HepG2 (cell line): ENCODE measurements around the gene OST4. TPM values are rescaled to one million over a fixed set of nuclear protein-coding genes. Genes with fewer than 3 reads are reported as not detected.
A peak's percentile ranks its signal among the peaks of the same experiment; 100 is the strongest.

Experiments
- ADNP ChIP-seq: sonication (generic); formaldehyde crosslinking; IDR thresholded peaks from 2 replicates; pipeline ENCODE4 v1.4.0; 2020; ENCODE audit warnings: missing genetic modification reagents
- DNMT1 ChIP-seq: sonication (generic); formaldehyde crosslinking; IDR thresholded peaks from 2 replicates; pipeline ENCODE4 v1.5.1; 2020; ENCODE audit warnings: mild to moderate bottlenecking, missing genetic modification reagents
- FOXA1 ChIP-seq, 2 experiments: fragments of 450-650 bp in 1 of 2; sonication (generic) in 1 of 2; formaldehyde crosslinking in 1 of 2; IDR thresholded peaks; 2 replicates each; pipeline versions ENCODE4 v1.4.0 to v1.6.1; 2016 to 2020; ENCODE audit warnings: missing genetic modification reagents in 1 of 2
- GFI1 ChIP-seq: sonication (generic); formaldehyde crosslinking; IDR thresholded peaks from 2 replicates; pipeline ENCODE4 v1.5.0; 2020; ENCODE audit warnings: missing genetic modification reagents, mild to moderate bottlenecking, borderline replicate concordance
- HOXA9 ChIP-seq: sonication (generic); formaldehyde crosslinking; IDR thresholded peaks from 2 replicates; pipeline ENCODE4 v1.8.1; 2022; ENCODE audit warnings: missing genetic modification reagents, mild to moderate bottlenecking, moderate library complexity, borderline replicate concordance
- NBN ChIP-seq: fragments of 450-650 bp; conservative IDR thresholded peaks from 2 replicates; pipeline ENCODE4 v1.6.1; 2017
- PRPF4 ChIP-seq: fragments of 200-400 bp; formaldehyde crosslinking; IDR thresholded peaks from 2 replicates; pipeline ENCODE4 v1.6.1; 2016; ENCODE audit warnings: low read length, low read depth; ENCODE audit not compliant: poor library complexity, severe bottlenecking
- SNRNP70 ChIP-seq: fragments of 200-400 bp; formaldehyde crosslinking; IDR thresholded peaks from 2 replicates; pipeline ENCODE4 v1.6.1; 2017; ENCODE audit warnings: mild to moderate bottlenecking, low read depth, low read length, moderate library complexity
- TCF12 ChIP-seq, 2 experiments: fragments of 450-650 bp in 1 of 2; sonication (generic) in 1 of 2; formaldehyde crosslinking in 1 of 2; IDR thresholded peaks; 2 replicates each; pipeline versions ENCODE4 v1.6.1 to v1.8.0; 2017 to 2022; ENCODE audit warnings: antibody characterized with exemption in 1 of 2, mild to moderate bottlenecking in 1 of 2, missing genetic modification reagents in 1 of 2, moderate library complexity in 1 of 2
- ZBTB38 ChIP-seq: sonication (generic); formaldehyde crosslinking; IDR thresholded peaks from 2 replicates; pipeline ENCODE4 v1.5.1; 2020; ENCODE audit warnings: mild to moderate bottlenecking, missing genetic modification reagents
- ZNF224 ChIP-seq: sonication (generic); formaldehyde crosslinking; IDR thresholded peaks from 2 replicates; pipeline ENCODE4 v1.5.0; 2020; ENCODE audit warnings: mild to moderate bottlenecking, missing genetic modification reagents
- ZNF225 ChIP-seq: sonication (generic); formaldehyde crosslinking; IDR thresholded peaks from 2 replicates; pipeline ENCODE4 v1.4.0; 2020; ENCODE audit warnings: mild to moderate bottlenecking, missing genetic modification reagents
- ZNF367 ChIP-seq: sonication (generic); formaldehyde crosslinking; IDR thresholded peaks from 2 replicates; pipeline ENCODE4 v1.4.0; 2020; ENCODE audit warnings: missing genetic modification reagents, borderline replicate concordance
- ZNF382 ChIP-seq: sonication (generic); formaldehyde crosslinking; IDR thresholded peaks from 2 replicates; pipeline ENCODE4 v1.5.0; 2020; ENCODE audit warnings: missing genetic modification reagents, mild to moderate bottlenecking, borderline replicate concordance
- ZNF563 ChIP-seq: sonication (generic); formaldehyde crosslinking; IDR thresholded peaks from 2 replicates; pipeline ENCODE4 v1.8.0; 2022; ENCODE audit warnings: mild to moderate bottlenecking, moderate library complexity, missing genetic modification reagents
- ZNF7 ChIP-seq: IDR thresholded peaks from 2 replicates; pipeline ENCODE4 v1.6.1; 2016; ENCODE audit warnings: missing biosample characterization, missing genetic modification reagents
- ZNF713 ChIP-seq: sonication (generic); formaldehyde crosslinking; IDR thresholded peaks from 2 replicates; pipeline ENCODE4 v1.4.0; 2020; ENCODE audit warnings: mild to moderate bottlenecking, missing genetic modification reagents
- ZNF776 ChIP-seq: sonication (generic); formaldehyde crosslinking; IDR thresholded peaks from 2 replicates; pipeline ENCODE4 v1.4.0; 2020; ENCODE audit warnings: mild to moderate bottlenecking, missing genetic modification reagents
- polyA plus RNA-seq, 8 experiments: library from polyadenylated mRNA; depleted of rRNA in 3 of 8; stranded (reverse) in 7 of 8; unstranded in 1 of 8; fragments of >200 nt; fragmentation: Illumina TruSeq in 4 of 8; extraction: Trizol in 4 of 8; gene quantifications; 2 replicates each; pipeline versions ENCODE4 v1.2.1 to v1.2.3, GENCODE V29; 2011 to 2016; ENCODE audit warnings: low read depth in 4 of 8, missing spikeins in 1 of 8, mixed read lengths in 1 of 8; ENCODE audit not compliant: insufficient read depth in 1 of 8
- total RNA-seq, 5 experiments: library from RNA; depleted of rRNA; stranded (reverse); fragments of >200 nt; fragmentation: Illumina TruSeq; extraction: Trizol; gene quantifications; 2 replicates each; pipeline ENCODE4 v1.2.3, GENCODE V29; 2016; ENCODE audit warnings: low read depth in 1 of 5
- TF ChIP-seq, protein P1 (sequence below), 2 experiments: IDR thresholded peaks; 2 replicates each; pipeline ENCODE4 v1.6.1; 2011 to 2012; ENCODE audit warnings: low read length in 2 of 2, borderline replicate concordance in 1 of 2, low read depth in 1 of 2, mild to moderate bottlenecking in 1 of 2, moderate library complexity in 1 of 2
- TF ChIP-seq, protein P2 (sequence below), 2 experiments: fragments of 450-650 bp in 1 of 2; sonication (generic) in 1 of 2; formaldehyde crosslinking; IDR thresholded peaks; 2 replicates each; pipeline versions ENCODE4 v1.5.0 to v1.8.0; 2020 to 2022; ENCODE audit warnings: mild to moderate bottlenecking in 1 of 2, missing genetic modification reagents in 1 of 2
- TF ChIP-seq, protein P3 (sequence below): sonication (generic); formaldehyde crosslinking; IDR thresholded peaks from 2 replicates; pipeline ENCODE4 v1.4.0; 2020; ENCODE audit warnings: missing genetic modification reagents, low read depth, mild to moderate bottlenecking, borderline replicate concordance

OST4 gene
- total and polyA plus RNA-seq, 2 of the 13 experiments (the other 11 are each of a cell fraction or from before 2014, with no cell fraction given), result 498 to 584 TPM

DNA sequence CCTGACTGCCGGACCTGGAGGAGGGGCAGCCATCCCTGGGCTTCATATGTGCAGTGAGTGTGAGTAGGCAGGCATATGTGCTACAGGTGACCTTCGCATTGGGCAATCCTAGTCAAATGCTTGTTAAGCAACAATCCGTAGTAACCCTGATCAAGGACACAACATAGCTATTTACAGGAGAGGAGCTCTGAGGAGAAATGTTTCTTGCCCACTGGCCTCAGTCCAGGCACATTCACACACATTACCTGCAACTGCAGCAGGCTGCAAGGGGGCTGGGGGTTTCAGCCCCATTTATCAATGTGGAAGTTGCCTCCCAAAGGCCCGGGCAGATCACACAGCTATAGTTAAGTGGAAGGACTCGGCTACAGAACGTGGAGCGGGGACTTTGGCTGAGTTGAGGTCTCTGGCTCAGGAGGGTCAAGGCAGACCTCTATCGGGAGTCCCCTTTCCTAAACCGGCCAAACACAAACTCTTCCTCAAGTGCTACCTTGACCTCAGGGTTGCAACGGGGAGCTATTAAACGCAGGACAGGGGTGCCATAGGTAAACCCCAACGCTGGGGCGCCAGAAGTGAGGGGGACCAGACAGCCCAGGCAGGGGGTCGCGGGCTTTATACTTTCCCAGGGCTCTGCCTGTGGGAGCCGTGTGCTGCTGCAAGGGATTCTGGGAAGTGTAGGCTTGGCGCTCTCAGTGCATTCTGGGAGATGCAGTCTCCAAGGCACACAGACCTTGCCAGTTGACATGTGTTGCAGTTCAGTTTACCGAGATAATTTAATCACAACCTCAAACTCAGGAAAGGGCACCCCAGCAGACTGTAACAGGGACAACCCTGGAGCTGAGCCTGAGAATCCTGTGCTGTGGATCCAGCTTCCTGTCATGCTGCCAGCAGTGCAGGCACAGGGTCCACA lies 24.5 kb upstream of the OST4 start (continued):
- TF ChIP-seq, protein P1, sequence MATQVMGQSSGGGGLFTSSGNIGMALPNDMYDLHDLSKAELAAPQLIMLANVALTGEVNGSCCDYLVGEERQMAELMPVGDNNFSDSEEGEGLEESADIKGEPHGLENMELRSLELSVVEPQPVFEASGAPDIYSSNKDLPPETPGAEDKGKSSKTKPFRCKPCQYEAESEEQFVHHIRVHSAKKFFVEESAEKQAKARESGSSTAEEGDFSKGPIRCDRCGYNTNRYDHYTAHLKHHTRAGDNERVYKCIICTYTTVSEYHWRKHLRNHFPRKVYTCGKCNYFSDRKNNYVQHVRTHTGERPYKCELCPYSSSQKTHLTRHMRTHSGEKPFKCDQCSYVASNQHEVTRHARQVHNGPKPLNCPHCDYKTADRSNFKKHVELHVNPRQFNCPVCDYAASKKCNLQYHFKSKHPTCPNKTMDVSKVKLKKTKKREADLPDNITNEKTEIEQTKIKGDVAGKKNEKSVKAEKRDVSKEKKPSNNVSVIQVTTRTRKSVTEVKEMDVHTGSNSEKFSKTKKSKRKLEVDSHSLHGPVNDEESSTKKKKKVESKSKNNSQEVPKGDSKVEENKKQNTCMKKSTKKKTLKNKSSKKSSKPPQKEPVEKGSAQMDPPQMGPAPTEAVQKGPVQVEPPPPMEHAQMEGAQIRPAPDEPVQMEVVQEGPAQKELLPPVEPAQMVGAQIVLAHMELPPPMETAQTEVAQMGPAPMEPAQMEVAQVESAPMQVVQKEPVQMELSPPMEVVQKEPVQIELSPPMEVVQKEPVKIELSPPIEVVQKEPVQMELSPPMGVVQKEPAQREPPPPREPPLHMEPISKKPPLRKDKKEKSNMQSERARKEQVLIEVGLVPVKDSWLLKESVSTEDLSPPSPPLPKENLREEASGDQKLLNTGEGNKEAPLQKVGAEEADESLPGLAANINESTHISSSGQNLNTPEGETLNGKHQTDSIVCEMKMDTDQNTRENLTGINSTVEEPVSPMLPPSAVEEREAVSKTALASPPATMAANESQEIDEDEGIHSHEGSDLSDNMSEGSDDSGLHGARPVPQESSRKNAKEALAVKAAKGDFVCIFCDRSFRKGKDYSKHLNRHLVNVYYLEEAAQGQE (IDR thresholded peaks at IDR 0.05; ENCODE audit: borderline replicate concordance in 1 of 2, low read depth in 1 of 2, low read length in 2 of 2), result no peak
- TF ChIP-seq ZNF776 (CRISPR knock-in tag) (no peak), ZNF225 (CRISPR knock-in tag) (no peak; the same call in 1 of the 2 replicates), ZNF224 (CRISPR knock-in tag) (peak; percentile 52; the same call in 1 of the 2 replicates), SNRNP70 (no peak), ZBTB38 (CRISPR knock-in tag) (no peak; the same call in none of the 2 replicates), NBN (no peak), DNMT1 (CRISPR knock-in tag) (no peak), TCF12 (IDR thresholded peaks at IDR 0.05) (no peak), TCF12 (CRISPR knock-in tag; IDR thresholded peaks at IDR 0.05) (peak; percentile 65; the same call in 1 of the 2 replicates), ZNF713 (CRISPR knock-in tag) (0 out of 2 replicates have a peak, but pooled peaks have one; percentile 43), PRPF4 (no peak), FOXA1 (IDR thresholded peaks at IDR 0.05) (no peak), FOXA1 (CRISPR knock-in tag; IDR thresholded peaks at IDR 0.05) (peak; percentile 90), ZNF367 (no peak), ADNP (no peak), ZNF563 (CRISPR knock-in tag) (0 out of 2 replicates have a peak, but pooled peaks have one; percentile 27), HOXA9 (CRISPR knock-in tag) (no peak), ZNF382 (CRISPR knock-in tag) (no peak), ZNF7 (0 out of 2 replicates have a peak, but pooled peaks have one; percentile 8), GFI1 (CRISPR knock-in tag) (peak; percentile 17; the same call in 1 of the 2 replicates)
- TF ChIP-seq, protein P2, sequence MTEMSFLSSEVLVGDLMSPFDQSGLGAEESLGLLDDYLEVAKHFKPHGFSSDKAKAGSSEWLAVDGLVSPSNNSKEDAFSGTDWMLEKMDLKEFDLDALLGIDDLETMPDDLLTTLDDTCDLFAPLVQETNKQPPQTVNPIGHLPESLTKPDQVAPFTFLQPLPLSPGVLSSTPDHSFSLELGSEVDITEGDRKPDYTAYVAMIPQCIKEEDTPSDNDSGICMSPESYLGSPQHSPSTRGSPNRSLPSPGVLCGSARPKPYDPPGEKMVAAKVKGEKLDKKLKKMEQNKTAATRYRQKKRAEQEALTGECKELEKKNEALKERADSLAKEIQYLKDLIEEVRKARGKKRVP (CRISPR knock-in tag; IDR thresholded peaks at IDR 0.05), result peak in 1 of 2 experiments; percentile 84; a peak in 2 of 4 replicates
- TF ChIP-seq, protein P3, sequence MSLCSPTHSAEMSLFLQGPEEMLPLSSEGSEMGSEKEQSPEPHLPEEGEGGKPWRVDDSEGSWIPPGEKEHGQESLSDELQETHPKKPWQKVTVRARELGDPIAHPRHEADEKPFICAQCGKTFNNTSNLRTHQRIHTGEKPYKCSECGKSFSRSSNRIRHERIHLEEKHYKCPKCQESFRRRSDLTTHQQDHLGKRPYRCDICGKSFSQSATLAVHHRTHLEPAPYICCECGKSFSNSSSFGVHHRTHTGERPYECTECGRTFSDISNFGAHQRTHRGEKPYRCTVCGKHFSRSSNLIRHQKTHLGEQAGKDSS, result peak; percentile 60; the same call in 1 of the 2 replicates
